GM23338 (cell line): ENCODE results near the gene OPRM1. TPM values are rescaled to one million over a fixed set of nuclear protein-coding genes. Genes with fewer than 3 reads are reported as not detected.
A peak's percentile ranks its signal among the peaks of the same experiment; 100 is the strongest.

Experiments
- ATAC-seq: fragments of 200-7000 bp; cut with Tn5 transposase; 3 replicates; pipeline ENCODE4 v1.9.1; 2020
- DNase-seq: peaks from one replicate; pipeline ENCODE4 v3.0.0-alpha.2; 2015; ENCODE audit warnings: low spot score
- H2AFZ ChIP-seq: fragments of 200-600 bp; sonication (generic); 2 replicates; pipeline ENCODE4 v1.8.0; 2016; ENCODE audit warnings: antibody characterized with exemption, mild to moderate bottlenecking, moderate library complexity
- H3F3A ChIP-seq: fragments of 200-600 bp; sonication (generic); replicated peaks from 2 replicates; pipeline ENCODE4 v1.8.0; 2017; ENCODE audit warnings: antibody characterized with exemption, mixed run types, low read depth
- H3K27ac ChIP-seq: fragments of 200-600 bp; sonication (generic); 2 replicates; pipeline ENCODE4 v1.6.1; 2016; ENCODE audit warnings: low read depth
- H3K27me3 ChIP-seq: fragments of 200-600 bp; sonication (generic); 2 replicates; pipeline ENCODE4 v1.8.0; 2016; ENCODE audit warnings: mild to moderate bottlenecking, mixed run types, moderate library complexity; ENCODE audit not compliant: insufficient read depth
- H3K36me3 ChIP-seq: fragments of 200-600 bp; sonication (generic); 2 replicates; pipeline ENCODE4 v1.8.0; 2016; ENCODE audit warnings: mild to moderate bottlenecking; ENCODE audit not compliant: insufficient read depth
- H3K4me1 ChIP-seq: fragments of 200-600 bp; sonication (generic); 2 replicates; pipeline ENCODE4 v1.8.0; 2016; ENCODE audit warnings: mild to moderate bottlenecking, moderate library complexity; ENCODE audit not compliant: insufficient read depth
- H3K4me2 ChIP-seq: fragments of 200-600 bp; sonication (generic); 2 replicates; pipeline ENCODE4 v1.7.1; 2017; ENCODE audit warnings: mixed run types
- H3K4me3 ChIP-seq: fragments of 200-600 bp; sonication (generic); 2 replicates; pipeline ENCODE4 v1.6.1; 2016; ENCODE audit warnings: mixed run types
- H3K79me2 ChIP-seq: fragments of 200-600 bp; sonication (generic); replicated peaks from 2 replicates; pipeline ENCODE4 v1.8.0; 2017; ENCODE audit warnings: mild to moderate bottlenecking; ENCODE audit not compliant: insufficient read depth
- H3K9me2 ChIP-seq: fragments of 200-600 bp; sonication (generic); 2 replicates; pipeline ENCODE4 v1.8.0; 2017; ENCODE audit not compliant: insufficient read depth
- H4K20me1 ChIP-seq: fragments of 200-600 bp; sonication (generic); replicated peaks from 2 replicates; pipeline ENCODE4 v1.8.0; 2017; ENCODE audit warnings: mild to moderate bottlenecking; ENCODE audit not compliant: insufficient read depth
- H3K27ac Mint-ChIP-seq: 2 replicates; pipeline ENCODE4 v1.8.0; 2020; ENCODE audit warnings: inconsistent platforms, mild to moderate bottlenecking, moderate library complexity, mixed read lengths
- H3K27me3 Mint-ChIP-seq: 3 replicates; pipeline ENCODE4 v1.8.0; 2022; ENCODE audit warnings: low read depth, mild to moderate bottlenecking, moderate library complexity, mixed read lengths, inconsistent platforms; ENCODE audit not compliant: insufficient read depth, poor library complexity
- H3K36me3 Mint-ChIP-seq: 3 replicates; pipeline ENCODE4 v1.8.0; 2021; ENCODE audit warnings: low read depth, mild to moderate bottlenecking, inconsistent platforms, moderate library complexity, mixed read lengths
- H3K4me1 Mint-ChIP-seq: 3 replicates; pipeline ENCODE4 v1.8.0; 2020; ENCODE audit warnings: mild to moderate bottlenecking, inconsistent platforms, mixed read lengths
- H3K4me3 Mint-ChIP-seq: 3 replicates; pipeline ENCODE4 v1.8.0; 2021; ENCODE audit warnings: moderate library complexity, mild to moderate bottlenecking, inconsistent platforms, mixed read lengths
- H3K9me3 Mint-ChIP-seq: 3 replicates; pipeline ENCODE4 v1.8.0; 2020; ENCODE audit warnings: moderate library complexity, mild to moderate bottlenecking, inconsistent platforms, mixed read lengths
- CREB1 ChIP-seq: fragments of 250-450 bp; sonication (Bioruptor Pico); IDR thresholded peaks from 2 replicates; pipeline ENCODE4 v1.5.0; 2020; ENCODE audit warnings: low read depth, mild to moderate bottlenecking, moderate library complexity
- EZH2 ChIP-seq: fragments of 200-600 bp; sonication (generic); IDR thresholded peaks from one replicate; pipeline ENCODE4 v1.8.0; 2017; ENCODE audit warnings: antibody characterized with exemption, mild to moderate bottlenecking, low read depth; ENCODE audit not compliant: unreplicated experiment
- EZH2phosphoT487 ChIP-seq: fragments of 200-600 bp; sonication (generic); IDR thresholded peaks from one replicate; pipeline ENCODE4 v1.8.1; 2018; ENCODE audit warnings: antibody characterized with exemption; ENCODE audit not compliant: unreplicated experiment
- NANOG ChIP-seq: IDR thresholded peaks from 2 replicates; pipeline ENCODE4 v1.6.1; 2016; ENCODE audit warnings: antibody characterized with exemption, borderline replicate concordance
- POLR2AphosphoS5 ChIP-seq: IDR thresholded peaks from 2 replicates; pipeline ENCODE4 v1.6.1; 2016; ENCODE audit warnings: antibody characterized with exemption, low read depth
- STAT1 ChIP-seq: IDR thresholded peaks from one replicate; pipeline ENCODE4 v1.6.1; 2016; ENCODE audit warnings: antibody characterized with exemption; ENCODE audit not compliant: unreplicated experiment
- ZNF114 ChIP-seq: fragments of 250-450 bp; sonication (Bioruptor Pico); IDR thresholded peaks from 2 replicates; pipeline ENCODE4 v1.5.0; 2020; ENCODE audit warnings: mild to moderate bottlenecking, moderate library complexity
- ZNF331 ChIP-seq: fragments of 250-450 bp; sonication (Bioruptor Pico); IDR thresholded peaks from 2 replicates; pipeline ENCODE4 v1.5.0; 2020; ENCODE audit warnings: low read depth, mild to moderate bottlenecking, moderate library complexity
- polyA plus RNA-seq: library from polyadenylated mRNA; unstranded; fragments of >200 nt; fragmentation: Nextera tagmentation; extraction: Ambion mirVana; gene quantifications from 2 replicates; pipeline ENCODE4 v1.2.1, GENCODE V29; 2016
- total RNA-seq: library from RNA; depleted of rRNA; stranded (reverse); fragments of >200 nt; shearing (Covaris generic); gene quantifications from 2 replicates; pipeline ENCODE4 v1.2.3, GENCODE V29; 2014
- TF ChIP-seq, protein P1 (sequence below): IDR thresholded peaks from one replicate; pipeline ENCODE4 v1.6.1; 2018; ENCODE audit warnings: antibody characterized with exemption; ENCODE audit not compliant: unreplicated experiment
- TF ChIP-seq, protein P2 (sequence below): IDR thresholded peaks from 2 replicates; pipeline ENCODE4 v1.6.1; 2016; ENCODE audit warnings: antibody characterized with exemption
- TF ChIP-seq, protein P3 (sequence below), 2 experiments: fragments of 200-600 bp in 1 of 2; sonication (generic) in 1 of 2; conservative IDR thresholded peaks; 2 replicates each; pipeline versions ENCODE4 v1.5.1 to v1.6.1; 2016 to 2017; ENCODE audit warnings: antibody characterized with exemption in 2 of 2, low read depth in 2 of 2, mild to moderate bottlenecking in 2 of 2, moderate library complexity in 1 of 2
- TF ChIP-seq, protein P4 (sequence below): fragments of 250-450 bp; sonication (Bioruptor Pico); IDR thresholded peaks from 2 replicates; pipeline ENCODE4 v1.5.0; 2020; ENCODE audit warnings: mild to moderate bottlenecking, moderate library complexity

The OPRM1 gene
- total and polyA plus RNA-seq, 2 experiments from 2014 or later: 0.52 TPM; not detected in 1

DNA sequence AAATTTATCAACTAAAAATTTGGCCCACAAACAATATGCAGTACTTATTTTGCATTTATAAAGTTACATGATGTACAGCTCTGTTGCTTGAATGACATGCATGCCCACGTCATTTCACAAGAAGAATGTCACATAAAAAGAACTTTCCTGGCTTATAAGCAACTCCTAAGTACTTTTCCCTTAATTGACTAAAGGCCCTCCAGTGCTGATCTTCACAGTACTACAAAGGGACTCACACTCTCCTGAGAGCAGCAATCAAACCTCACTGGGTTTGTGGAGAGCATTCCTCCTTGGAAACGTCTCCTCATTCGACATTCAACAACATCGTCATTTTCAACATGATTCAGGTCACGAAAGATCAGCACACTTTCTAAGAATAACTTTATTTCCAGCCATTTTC is 206.5 kb downstream of the OPRM1 start:
- Histone ChIP-seq H3K9me2 (no peaks in the 10 kb centered on the region), H4K20me1 (no peaks in the 10 kb centered on the region), H3F3A (no peaks in the 10 kb centered on the region), H2AFZ (peak overlapping the region; percentile 70; the same call in 1 of the 2 replicates), H3K4me1 (peaks cover 36% of the 10 kb centered on the region), H3K36me3 (no peaks in the 10 kb centered on the region), H3K27ac (no peak overlapping the region), H3K4me2 (0 out of 2 replicates have a peak overlapping the region, but pooled peaks have one; percentile 67), H3K27me3 (no peaks in the 10 kb centered on the region), H3K4me3 (no peak overlapping the region), H3K79me2 (no peaks in the 10 kb centered on the region)
- ATAC-seq (peak; percentile 19; the same call in 1 of the 3 replicates), DNase-seq (no peak)
- no peak for TF ChIP-seq EZH2
- TF ChIP-seq ZNF114: no peak
- TF ChIP-seq, protein P1, sequence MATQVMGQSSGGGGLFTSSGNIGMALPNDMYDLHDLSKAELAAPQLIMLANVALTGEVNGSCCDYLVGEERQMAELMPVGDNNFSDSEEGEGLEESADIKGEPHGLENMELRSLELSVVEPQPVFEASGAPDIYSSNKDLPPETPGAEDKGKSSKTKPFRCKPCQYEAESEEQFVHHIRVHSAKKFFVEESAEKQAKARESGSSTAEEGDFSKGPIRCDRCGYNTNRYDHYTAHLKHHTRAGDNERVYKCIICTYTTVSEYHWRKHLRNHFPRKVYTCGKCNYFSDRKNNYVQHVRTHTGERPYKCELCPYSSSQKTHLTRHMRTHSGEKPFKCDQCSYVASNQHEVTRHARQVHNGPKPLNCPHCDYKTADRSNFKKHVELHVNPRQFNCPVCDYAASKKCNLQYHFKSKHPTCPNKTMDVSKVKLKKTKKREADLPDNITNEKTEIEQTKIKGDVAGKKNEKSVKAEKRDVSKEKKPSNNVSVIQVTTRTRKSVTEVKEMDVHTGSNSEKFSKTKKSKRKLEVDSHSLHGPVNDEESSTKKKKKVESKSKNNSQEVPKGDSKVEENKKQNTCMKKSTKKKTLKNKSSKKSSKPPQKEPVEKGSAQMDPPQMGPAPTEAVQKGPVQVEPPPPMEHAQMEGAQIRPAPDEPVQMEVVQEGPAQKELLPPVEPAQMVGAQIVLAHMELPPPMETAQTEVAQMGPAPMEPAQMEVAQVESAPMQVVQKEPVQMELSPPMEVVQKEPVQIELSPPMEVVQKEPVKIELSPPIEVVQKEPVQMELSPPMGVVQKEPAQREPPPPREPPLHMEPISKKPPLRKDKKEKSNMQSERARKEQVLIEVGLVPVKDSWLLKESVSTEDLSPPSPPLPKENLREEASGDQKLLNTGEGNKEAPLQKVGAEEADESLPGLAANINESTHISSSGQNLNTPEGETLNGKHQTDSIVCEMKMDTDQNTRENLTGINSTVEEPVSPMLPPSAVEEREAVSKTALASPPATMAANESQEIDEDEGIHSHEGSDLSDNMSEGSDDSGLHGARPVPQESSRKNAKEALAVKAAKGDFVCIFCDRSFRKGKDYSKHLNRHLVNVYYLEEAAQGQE: no peak
- TF ChIP-seq, protein P2, sequence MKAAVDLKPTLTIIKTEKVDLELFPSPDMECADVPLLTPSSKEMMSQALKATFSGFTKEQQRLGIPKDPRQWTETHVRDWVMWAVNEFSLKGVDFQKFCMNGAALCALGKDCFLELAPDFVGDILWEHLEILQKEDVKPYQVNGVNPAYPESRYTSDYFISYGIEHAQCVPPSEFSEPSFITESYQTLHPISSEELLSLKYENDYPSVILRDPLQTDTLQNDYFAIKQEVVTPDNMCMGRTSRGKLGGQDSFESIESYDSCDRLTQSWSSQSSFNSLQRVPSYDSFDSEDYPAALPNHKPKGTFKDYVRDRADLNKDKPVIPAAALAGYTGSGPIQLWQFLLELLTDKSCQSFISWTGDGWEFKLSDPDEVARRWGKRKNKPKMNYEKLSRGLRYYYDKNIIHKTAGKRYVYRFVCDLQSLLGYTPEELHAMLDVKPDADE: no peak
- no peak for TF ChIP-seq POLR2AphosphoS5
- TF ChIP-seq STAT1: no peak
- TF ChIP-seq, protein P3, sequence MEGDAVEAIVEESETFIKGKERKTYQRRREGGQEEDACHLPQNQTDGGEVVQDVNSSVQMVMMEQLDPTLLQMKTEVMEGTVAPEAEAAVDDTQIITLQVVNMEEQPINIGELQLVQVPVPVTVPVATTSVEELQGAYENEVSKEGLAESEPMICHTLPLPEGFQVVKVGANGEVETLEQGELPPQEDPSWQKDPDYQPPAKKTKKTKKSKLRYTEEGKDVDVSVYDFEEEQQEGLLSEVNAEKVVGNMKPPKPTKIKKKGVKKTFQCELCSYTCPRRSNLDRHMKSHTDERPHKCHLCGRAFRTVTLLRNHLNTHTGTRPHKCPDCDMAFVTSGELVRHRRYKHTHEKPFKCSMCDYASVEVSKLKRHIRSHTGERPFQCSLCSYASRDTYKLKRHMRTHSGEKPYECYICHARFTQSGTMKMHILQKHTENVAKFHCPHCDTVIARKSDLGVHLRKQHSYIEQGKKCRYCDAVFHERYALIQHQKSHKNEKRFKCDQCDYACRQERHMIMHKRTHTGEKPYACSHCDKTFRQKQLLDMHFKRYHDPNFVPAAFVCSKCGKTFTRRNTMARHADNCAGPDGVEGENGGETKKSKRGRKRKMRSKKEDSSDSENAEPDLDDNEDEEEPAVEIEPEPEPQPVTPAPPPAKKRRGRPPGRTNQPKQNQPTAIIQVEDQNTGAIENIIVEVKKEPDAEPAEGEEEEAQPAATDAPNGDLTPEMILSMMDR (conservative IDR thresholded peaks at IDR 0.05; ENCODE audit: low read depth in 2 of 2): no peak
- no peak for TF ChIP-seq NANOG
- TF ChIP-seq, protein P4, sequence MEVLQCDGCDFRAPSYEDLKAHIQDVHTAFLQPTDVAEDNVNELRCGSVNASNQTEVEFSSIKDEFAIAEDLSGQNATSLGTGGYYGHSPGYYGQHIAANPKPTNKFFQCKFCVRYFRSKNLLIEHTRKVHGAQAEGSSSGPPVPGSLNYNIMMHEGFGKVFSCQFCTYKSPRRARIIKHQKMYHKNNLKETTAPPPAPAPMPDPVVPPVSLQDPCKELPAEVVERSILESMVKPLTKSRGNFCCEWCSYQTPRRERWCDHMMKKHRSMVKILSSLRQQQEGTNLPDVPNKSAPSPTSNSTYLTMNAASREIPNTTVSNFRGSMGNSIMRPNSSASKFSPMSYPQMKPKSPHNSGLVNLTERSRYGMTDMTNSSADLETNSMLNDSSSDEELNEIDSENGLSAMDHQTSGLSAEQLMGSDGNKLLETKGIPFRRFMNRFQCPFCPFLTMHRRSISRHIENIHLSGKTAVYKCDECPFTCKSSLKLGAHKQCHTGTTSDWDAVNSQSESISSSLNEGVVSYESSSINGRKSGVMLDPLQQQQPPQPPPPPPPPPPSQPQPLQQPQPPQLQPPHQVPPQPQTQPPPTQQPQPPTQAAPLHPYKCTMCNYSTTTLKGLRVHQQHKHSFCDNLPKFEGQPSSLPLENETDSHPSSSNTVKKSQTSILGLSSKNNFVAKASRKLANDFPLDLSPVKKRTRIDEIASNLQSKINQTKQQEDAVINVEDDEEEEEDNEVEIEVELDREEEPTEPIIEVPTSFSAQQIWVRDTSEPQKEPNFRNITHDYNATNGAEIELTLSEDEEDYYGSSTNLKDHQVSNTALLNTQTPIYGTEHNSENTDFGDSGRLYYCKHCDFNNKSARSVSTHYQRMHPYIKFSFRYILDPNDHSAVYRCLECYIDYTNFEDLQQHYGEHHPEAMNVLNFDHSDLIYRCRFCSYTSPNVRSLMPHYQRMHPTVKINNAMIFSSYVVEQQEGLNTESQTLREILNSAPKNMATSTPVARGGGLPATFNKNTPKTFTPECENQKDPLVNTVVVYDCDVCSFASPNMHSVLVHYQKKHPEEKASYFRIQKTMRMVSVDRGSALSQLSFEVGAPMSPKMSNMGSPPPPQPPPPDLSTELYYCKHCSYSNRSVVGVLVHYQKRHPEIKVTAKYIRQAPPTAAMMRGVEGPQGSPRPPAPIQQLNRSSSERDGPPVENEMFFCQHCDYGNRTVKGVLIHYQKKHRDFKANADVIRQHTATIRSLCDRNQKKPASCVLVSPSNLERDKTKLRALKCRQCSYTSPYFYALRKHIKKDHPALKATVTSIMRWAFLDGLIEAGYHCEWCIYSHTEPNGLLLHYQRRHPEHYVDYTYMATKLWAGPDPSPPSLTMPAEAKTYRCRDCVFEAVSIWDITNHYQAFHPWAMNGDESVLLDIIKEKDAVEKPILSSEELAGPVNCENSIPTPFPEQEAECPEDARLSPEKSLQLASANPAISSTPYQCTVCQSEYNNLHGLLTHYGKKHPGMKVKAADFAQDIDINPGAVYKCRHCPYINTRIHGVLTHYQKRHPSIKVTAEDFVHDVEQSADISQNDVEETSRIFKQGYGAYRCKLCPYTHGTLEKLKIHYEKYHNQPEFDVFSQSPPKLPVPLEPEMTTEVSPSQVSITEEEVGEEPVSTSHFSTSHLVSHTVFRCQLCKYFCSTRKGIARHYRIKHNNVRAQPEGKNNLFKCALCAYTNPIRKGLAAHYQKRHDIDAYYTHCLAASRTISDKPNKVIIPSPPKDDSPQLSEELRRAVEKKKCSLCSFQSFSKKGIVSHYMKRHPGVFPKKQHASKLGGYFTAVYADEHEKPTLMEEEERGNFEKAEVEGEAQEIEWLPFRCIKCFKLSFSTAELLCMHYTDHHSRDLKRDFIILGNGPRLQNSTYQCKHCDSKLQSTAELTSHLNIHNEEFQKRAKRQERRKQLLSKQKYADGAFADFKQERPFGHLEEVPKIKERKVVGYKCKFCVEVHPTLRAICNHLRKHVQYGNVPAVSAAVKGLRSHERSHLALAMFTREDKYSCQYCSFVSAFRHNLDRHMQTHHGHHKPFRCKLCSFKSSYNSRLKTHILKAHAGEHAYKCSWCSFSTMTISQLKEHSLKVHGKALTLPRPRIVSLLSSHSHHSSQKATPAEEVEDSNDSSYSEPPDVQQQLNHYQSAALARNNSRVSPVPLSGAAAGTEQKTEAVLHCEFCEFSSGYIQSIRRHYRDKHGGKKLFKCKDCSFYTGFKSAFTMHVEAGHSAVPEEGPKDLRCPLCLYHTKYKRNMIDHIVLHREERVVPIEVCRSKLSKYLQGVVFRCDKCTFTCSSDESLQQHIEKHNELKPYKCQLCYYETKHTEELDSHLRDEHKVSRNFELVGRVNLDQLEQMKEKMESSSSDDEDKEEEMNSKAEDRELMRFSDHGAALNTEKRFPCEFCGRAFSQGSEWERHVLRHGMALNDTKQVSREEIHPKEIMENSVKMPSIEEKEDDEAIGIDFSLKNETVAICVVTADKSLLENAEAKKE (CRISPR knock-in tag): no peak
- no peak for TF ChIP-seq CREB1
- TF ChIP-seq ZNF331: no peak
- no peak for TF ChIP-seq EZH2phosphoT487
- no peak overlapping the region for H3K27ac Mint-ChIP-seq
- H3K9me3 Mint-ChIP-seq: no peaks in the 10 kb centered on the region
- H3K4me1 Mint-ChIP-seq: peaks cover 64% of the 10 kb centered on the region
- H3K27me3 Mint-ChIP-seq: no peaks in the 10 kb centered on the region
- no peaks in the 10 kb centered on the region for H3K36me3 Mint-ChIP-seq
- no peak overlapping the region for H3K4me3 Mint-ChIP-seq
